Ectodermal cell (in vitro differentiated cells): ENCODE data around the gene LAMC3.

Experiments
- H3K27ac ChIP-seq: 2 replicates; pipeline ENCODE4 v1.7.0; 2013; ENCODE audit warnings: mild to moderate bottlenecking, low read depth, low read length; ENCODE audit not compliant: insufficient read depth, poor library complexity, severe bottlenecking
- H3K27me3 ChIP-seq: 2 replicates; pipeline ENCODE4 v1.7.0; 2013; ENCODE audit warnings: mild to moderate bottlenecking, low read length; ENCODE audit not compliant: insufficient read depth, control insufficient read depth, poor library complexity, severe bottlenecking
- H3K36me3 ChIP-seq: one replicate; pipeline ENCODE4 v1.7.0; 2013; ENCODE audit warnings: low read length; ENCODE audit not compliant: control insufficient read depth, insufficient read depth
- H3K4me1 ChIP-seq: one replicate; pipeline ENCODE4 v1.7.0; 2013; ENCODE audit warnings: low read length; ENCODE audit not compliant: control insufficient read depth, insufficient read depth
- H3K4me3 ChIP-seq: 2 replicates; pipeline ENCODE4 v1.7.0; 2013; ENCODE audit warnings: low read depth, low read length, control low read depth; ENCODE audit not compliant: insufficient read depth
- H3K9me3 ChIP-seq: 2 replicates; pipeline ENCODE4 v1.7.0; 2013; ENCODE audit warnings: mild to moderate bottlenecking, low read length, moderate library complexity; ENCODE audit not compliant: control insufficient read depth
- WGBS, 2 experiments: methylation state at CpG; one replicate each; pipeline ENCODE4 v1.1.7; 2013; ENCODE audit warnings: missing lambda C conversion rate in 2 of 2; 5-methylcytosine and 5-hydroxymethylcytosine counted together

Gene LAMC3

DNA sequence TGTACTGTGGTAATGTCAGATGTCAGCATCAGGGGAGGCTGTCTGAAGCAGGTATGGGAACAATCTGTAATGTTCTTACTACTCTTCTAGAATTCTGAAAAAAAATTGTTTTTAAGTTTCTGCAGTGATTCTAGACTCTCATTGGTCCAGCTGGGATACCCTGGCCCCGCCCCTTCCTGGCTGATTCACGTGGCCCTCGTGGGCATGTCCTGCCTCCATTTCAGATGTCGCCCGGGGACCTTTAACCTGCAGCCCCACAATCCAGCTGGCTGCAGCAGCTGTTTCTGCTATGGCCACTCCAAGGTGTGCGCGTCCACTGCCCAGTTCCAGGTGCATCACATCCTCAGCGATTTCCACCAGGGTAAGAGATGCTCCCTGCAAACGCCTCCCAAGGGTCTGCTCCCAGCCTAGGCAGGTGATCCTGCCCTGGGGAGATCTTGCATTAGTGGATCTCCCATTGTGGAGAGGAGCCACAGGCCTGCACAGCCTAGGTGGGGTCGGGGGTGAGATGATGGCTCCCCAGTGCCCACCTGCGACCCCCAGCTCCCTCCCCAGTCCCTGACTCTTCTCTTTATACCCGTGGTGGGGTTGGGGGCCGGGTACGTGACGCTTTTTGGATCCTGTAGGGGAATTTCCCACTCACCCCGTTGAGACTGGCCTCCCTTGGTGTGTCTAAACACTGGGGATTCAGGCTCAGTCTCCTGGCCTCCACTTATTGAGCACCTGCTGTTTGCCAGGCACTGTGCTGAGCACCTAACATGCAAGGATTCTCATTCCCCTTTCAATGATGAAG lies 36.5 kb downstream of the LAMC3 start:
- Histone ChIP-seq H3K27me3 (no peaks in the 10 kb centered on the region), H3K36me3 (no peaks in the 10 kb centered on the region), H3K27ac (no peak overlapping the region), H3K4me1 (no peaks in the 10 kb centered on the region), H3K9me3 (no peaks in the 10 kb centered on the region), H3K4me3 (no peak overlapping the region)
- WGBS, 2 experiments: 88% methylated on average over 16 of the region's 16 CpGs

DNA sequence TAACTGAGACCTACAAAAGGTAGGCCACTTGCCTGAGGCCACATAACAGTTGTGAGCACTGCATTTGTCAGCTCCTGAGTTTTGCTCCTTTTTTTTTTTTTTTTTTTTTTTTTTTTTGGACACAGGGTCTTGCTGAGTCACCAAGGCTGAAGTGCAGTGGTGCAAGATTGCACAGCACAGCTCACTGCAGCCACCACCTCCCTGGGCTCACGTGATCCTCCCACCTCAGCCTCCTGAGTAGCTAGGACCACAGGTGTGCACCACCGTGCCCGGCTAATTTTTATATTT lies 37.1 kb downstream of the LAMC3 start:
- 97% methylated on average over 3 of the region's 3 CpGs for WGBS, 2 experiments
- Histone ChIP-seq H3K4me1 (no peaks in the 10 kb centered on the region), H3K27ac (no peak overlapping the region)

DNA sequence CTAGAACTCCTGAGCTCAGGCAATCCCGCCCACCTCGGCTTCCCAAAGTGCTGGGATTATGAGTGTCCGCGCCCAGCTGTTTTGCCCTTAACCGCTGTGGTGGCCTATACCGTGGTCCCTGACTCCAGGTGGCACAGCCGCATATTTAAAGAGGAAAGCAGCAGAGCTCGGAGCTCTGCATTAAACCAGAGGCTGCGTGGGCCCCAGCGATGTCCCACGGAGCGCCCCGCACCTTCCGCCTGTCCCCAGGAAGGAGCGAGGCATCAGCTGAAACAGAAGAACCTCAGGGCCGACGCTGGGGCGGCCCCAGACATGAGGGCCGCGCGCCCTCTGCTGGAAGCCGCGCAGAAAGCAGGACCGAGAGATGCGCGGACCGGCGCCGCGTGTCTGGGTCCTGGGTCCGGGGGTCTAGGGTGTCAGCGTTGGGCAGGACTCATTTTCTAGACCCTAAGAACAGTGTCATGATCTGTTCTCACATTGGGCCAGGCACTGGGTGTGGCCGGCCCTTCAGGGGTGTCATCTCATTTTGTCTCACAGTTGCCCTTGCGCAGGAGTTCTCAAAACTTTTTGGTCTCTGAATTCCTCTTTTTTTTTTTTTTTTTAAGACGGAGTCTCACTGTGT lies 37.7 kb downstream of the LAMC3 start:
- H3K9me3 ChIP-seq: no peaks in the 10 kb centered on the region
- no peaks in the 10 kb centered on the region for H3K36me3 ChIP-seq
- no peaks in the 10 kb centered on the region for H3K4me1 ChIP-seq
- no peak overlapping the region for H3K27ac ChIP-seq
- H3K4me3 ChIP-seq: no peak overlapping the region
- 29% methylated on average over 35 of the region's 35 CpGs for WGBS, 2 experiments
- H3K27me3 ChIP-seq: no peaks in the 10 kb centered on the region

More for the DNA sequence above, 37.1 kb downstream of the LAMC3 start:
- Histone ChIP-seq H3K36me3 (no peaks in the 10 kb centered on the region), H3K27me3 (no peaks in the 10 kb centered on the region), H3K9me3 (no peaks in the 10 kb centered on the region), H3K4me3 (no peak overlapping the region)

DNA sequence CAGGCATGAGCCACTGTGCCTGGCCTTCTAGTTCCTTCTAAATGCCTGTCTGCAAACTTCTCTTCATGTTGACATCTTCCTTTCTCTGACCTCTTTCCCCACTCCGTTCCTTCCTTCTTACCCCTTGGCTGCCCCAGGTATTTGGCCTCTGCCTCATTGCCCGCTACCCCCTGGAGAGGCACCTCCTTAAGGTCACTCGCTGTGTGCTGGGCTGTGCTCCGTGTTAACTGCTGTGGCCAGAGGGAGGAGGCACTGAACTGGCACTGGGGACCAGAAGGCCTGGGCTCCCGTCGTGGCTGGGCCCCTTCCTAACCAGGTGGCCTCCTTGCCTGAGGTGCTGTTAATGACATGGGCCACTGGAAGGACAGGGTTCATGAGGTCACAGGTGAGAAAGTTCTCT lies 39.4 kb downstream of the LAMC3 start:
- no peak overlapping the region for H3K27ac ChIP-seq

DNA sequence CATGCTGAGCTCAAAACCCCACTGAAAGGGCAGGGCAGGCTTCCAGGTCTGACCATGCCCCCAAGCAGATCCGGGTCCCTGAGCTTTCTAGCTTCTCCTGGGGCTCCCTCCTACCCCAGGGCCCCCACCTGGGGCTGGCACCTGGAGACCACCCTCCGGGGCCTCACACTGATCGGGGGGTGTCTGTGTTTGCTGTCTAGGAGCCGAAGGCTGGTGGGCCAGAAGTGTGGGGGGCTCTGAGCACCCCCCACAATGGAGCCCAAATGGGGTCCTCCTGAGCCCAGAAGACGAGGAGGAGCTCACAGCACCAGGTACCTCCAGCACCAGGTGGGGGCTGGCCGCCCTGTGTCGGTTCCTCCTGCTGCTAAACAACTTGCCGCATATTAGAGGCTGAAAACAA lies 39.8 kb downstream of the LAMC3 start:
- Histone ChIP-seq H3K4me1 (no peaks in the 10 kb centered on the region), H3K4me3 (no peak overlapping the region), H3K36me3 (no peaks in the 10 kb centered on the region), H3K9me3 (no peaks in the 10 kb centered on the region), H3K27ac (no peak overlapping the region), H3K27me3 (no peaks in the 10 kb centered on the region)
- 94 to 95% methylated on average over 8 of the region's 8 CpGs for WGBS, 2 experiments

More for the DNA sequence above, 39.4 kb downstream of the LAMC3 start:
- no peaks in the 10 kb centered on the region for H3K27me3 ChIP-seq
- no peak overlapping the region for H3K4me3 ChIP-seq
- H3K36me3 ChIP-seq: no peaks in the 10 kb centered on the region
- 72 to 73% methylated on average over 6 of the region's 6 CpGs for WGBS, 2 experiments
- no peaks in the 10 kb centered on the region for H3K4me1 ChIP-seq
- H3K9me3 ChIP-seq: no peaks in the 10 kb centered on the region

DNA sequence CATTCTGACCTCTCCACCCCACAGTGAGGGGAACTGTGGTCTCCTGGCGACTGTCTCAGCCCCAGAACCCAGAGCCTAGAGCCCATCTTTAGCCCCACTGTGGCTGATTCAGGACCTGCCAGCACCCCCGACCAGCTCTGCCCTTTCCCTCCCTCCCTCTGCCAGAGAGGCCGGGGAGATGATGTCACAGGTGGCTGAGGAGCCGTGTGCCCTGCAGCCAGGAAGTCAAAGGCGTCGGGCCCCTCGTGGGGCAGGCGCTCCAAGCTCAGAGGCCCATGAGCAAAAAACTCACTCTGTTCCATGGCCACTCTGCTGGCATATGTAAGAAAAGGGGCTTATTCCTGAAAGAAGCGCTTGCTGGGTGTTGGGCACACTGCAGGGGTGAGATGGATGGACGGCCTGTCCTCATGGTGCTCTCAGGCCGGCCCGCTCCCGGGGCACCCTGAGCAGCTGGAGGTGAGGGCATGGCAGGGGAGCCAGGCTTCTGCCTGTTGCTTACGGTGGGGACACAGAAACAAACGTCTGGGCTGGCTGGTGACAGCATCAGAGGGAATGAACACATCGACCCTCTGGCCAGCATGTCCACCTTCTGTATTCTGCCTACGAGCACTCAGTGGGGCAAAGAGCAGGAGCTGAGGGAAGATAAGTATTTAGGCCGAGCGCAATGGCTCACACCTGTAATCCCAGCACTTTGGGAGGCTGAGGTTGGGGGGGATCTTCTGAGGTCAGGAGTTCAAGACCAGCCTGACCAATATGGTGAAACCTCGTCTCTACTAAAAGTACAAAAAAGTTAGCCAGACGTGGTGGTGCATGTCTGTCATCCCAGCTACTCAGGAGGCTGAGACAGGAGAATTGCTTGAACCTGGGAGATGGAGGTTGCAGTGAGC lies 41.1 kb downstream of the LAMC3 start:
- WGBS, 2 experiments: 91% methylated on average over 21 of the region's 21 CpGs
- no peaks in the 10 kb centered on the region for H3K9me3 ChIP-seq
- H3K27ac ChIP-seq: no peak overlapping the region
- H3K27me3 ChIP-seq: no peaks in the 10 kb centered on the region
- H3K4me1 ChIP-seq: no peaks in the 10 kb centered on the region
- no peaks in the 10 kb centered on the region for H3K36me3 ChIP-seq
- H3K4me3 ChIP-seq: no peak overlapping the region

DNA sequence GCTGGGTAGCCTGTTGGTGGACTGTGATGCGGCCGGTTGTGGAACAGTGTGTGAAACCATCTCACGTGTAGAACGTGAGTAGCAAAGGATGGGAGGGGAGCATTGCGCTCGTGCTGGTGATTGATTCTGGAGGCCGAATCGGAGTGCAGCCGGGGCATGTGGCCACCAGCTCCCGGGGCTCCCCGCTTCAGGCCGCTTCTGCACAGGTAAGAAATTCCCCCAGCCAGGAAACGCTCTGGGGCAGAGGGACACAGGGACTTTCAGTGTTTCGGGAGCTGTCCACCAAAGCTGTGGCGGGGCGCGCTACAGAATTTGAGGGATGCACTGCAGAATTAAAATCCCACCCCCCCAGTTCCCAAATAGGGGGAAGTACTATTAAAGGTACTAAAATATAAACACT lies 41.9 kb downstream of the LAMC3 start:
- H3K9me3 ChIP-seq: no peaks in the 10 kb centered on the region
- WGBS, 2 experiments: 94% methylated on average over 15 to 17 of the region's 17 CpGs
- H3K4me1 ChIP-seq: no peaks in the 10 kb centered on the region
- no peak overlapping the region for H3K4me3 ChIP-seq
- H3K27me3 ChIP-seq: no peaks in the 10 kb centered on the region
- no peaks in the 10 kb centered on the region for H3K36me3 ChIP-seq
- no peak overlapping the region for H3K27ac ChIP-seq

DNA sequence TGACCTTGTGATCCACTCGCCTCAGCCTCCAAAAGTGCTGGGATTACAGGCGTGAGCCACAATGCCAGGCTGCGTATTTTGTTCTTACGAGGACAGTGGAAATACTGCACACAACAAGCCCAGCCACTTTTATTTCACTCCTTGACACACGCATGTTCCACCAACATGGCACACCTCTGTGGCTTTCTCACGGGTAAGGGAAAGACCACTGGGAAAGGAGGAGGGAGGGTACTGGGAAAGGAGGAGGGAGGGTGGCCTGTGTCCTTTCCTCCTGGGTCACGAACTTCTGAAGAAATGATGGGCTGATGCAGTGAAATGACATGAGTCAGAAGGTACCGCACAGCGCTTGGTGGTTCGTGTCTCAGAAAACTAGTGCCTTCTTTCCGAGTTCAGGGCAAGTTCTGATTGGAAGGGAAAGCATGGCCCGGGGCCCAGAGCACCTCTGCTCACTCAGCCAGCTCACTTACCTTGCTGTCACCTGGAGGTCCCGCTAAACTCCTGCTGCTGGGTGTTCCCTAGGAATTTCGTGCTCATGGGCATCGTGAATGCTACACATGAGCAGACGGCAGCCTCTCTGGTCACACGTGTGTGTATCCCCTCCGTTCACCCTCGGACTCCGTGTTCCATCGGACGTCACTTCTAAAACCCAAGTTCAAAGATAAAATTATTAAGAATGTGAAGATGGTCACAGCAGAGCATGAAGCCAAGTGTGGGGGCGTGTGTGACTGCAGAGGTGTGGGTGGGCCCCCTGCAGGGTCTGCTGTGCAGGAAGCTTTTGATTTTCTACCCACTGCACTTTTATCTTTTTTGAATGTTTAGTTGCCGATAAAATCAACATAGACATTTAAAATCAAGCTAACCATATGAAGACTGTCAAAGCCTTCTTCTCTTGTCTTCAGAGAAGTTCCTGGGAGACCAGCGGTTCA lies 42.9 kb downstream of the LAMC3 start:
- H3K4me3 ChIP-seq: no peak overlapping the region
- H3K9me3 ChIP-seq: no peaks in the 10 kb centered on the region
- no peaks in the 10 kb centered on the region for H3K4me1 ChIP-seq
- no peaks in the 10 kb centered on the region for H3K27me3 ChIP-seq
- H3K27ac ChIP-seq: no peak overlapping the region
- WGBS, 2 experiments: 92 to 93% methylated on average over 24 to 25 of the region's 25 CpGs
- no peaks in the 10 kb centered on the region for H3K36me3 ChIP-seq

DNA sequence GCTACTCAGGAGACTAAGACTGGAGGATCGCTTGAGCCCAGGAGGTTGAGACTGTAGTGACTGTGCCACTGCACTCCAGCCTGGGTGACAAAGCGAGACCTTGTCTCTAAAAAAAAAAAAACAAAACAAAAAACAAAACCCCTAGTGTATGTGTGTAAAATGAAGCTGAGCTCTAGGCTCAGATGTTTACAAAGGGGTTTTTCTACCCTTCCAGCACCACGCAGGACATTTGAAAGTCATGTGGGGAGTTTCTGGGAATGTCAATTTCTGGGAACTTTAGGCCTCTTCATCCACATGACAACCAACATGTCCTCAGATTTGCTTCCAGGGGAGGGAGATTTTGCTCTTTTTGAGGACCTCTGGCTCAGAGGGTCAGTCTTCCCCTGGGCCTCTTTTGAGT lies 44.9 kb downstream of the LAMC3 start:
- 92 to 99% methylated on average over 2 to 3 of the region's 3 CpGs for WGBS, 2 experiments

More for the DNA sequence above, 44.9 kb downstream of the LAMC3 start:
- H3K4me1 ChIP-seq: no peaks in the 10 kb centered on the region
- no peak overlapping the region for H3K27ac ChIP-seq
- H3K36me3 ChIP-seq: no peaks in the 10 kb centered on the region
- no peaks in the 10 kb centered on the region for H3K9me3 ChIP-seq
- no peak overlapping the region for H3K4me3 ChIP-seq
- H3K27me3 ChIP-seq: no peaks in the 10 kb centered on the region
